OCI-LY7 (cell line): ENCODE measurements around the gene TRAF3. TPM values are rescaled to one million over a fixed set of nuclear protein-coding genes. Genes with fewer than 3 reads are reported as not detected.

Experiments
- BruUV-seq: library from RNA; stranded (reverse); fragments of 400-500 nt; replicated peaks from 2 replicates; lab custom pipeline; 2021; lab: Mats Ljungman, UMichigan
- CTCF ChIA-PET: fragments of 300-600 bp; sonication (Branson Sonifier 250); formaldehyde crosslinking; loops from one replicate; lab custom pipeline; 2022; ENCODE audit warnings: antibody characterized with exemption; ENCODE audit not compliant: unreplicated experiment; lab: Charles Lee
- POLR2A ChIA-PET: fragments of 300-600 bp; sonication (Branson Sonifier 250); formaldehyde crosslinking; loops from one replicate; lab custom pipeline; 2022; ENCODE audit warnings: antibody characterized with exemption; lab: Charles Lee
- DNase-seq: peaks from one replicate; pipeline ENCODE4 v3.0.0-alpha.2; 2015; ENCODE audit warnings: low spot score
- H2AFZ ChIP-seq: fragments of 200-600 bp; sonication (generic), shearing (Covaris generic); 2 replicates; pipeline ENCODE4 v1.6.1; 2014; ENCODE audit warnings: mild to moderate bottlenecking, antibody characterized with exemption, low read length, moderate library complexity
- H3K27ac ChIP-seq: fragments of 200-600 bp; sonication (generic); 2 replicates; pipeline ENCODE4 v1.5.1; 2014; ENCODE audit warnings: mixed run types, low read depth, mild to moderate bottlenecking, moderate library complexity, low read length, inconsistent platforms; ENCODE audit not compliant: poor library complexity, severe bottlenecking
- H3K36me3 ChIP-seq: fragments of 200-600 bp; sonication (generic); 2 replicates; pipeline ENCODE4 v1.6.1; 2014; ENCODE audit warnings: mild to moderate bottlenecking, antibody characterized with exemption, low read length, moderate library complexity, mixed read lengths; ENCODE audit not compliant: insufficient read depth
- H3K4me1 ChIP-seq: fragments of 200-600 bp; sonication (generic); 2 replicates; pipeline ENCODE4 v1.5.1; 2014; ENCODE audit warnings: mild to moderate bottlenecking, low read length; ENCODE audit not compliant: insufficient read depth, poor library complexity, severe bottlenecking
- H3K4me2 ChIP-seq: fragments of 200-600 bp; sonication (generic); 2 replicates; pipeline ENCODE4 v1.6.1; 2014; ENCODE audit warnings: mild to moderate bottlenecking, low read length
- H3K4me3 ChIP-seq: fragments of 200-600 bp; sonication (generic); 2 replicates; pipeline ENCODE4 v1.5.1; 2014; ENCODE audit warnings: mild to moderate bottlenecking, low read depth, low read length; ENCODE audit not compliant: poor library complexity, severe bottlenecking
- H3K79me2 ChIP-seq: fragments of 200-600 bp; sonication (generic); 2 replicates; pipeline ENCODE4 v1.6.1; 2016; ENCODE audit warnings: low read depth, mild to moderate bottlenecking, low read length, moderate library complexity, mixed read lengths; ENCODE audit not compliant: insufficient read depth
- H3K9me2 ChIP-seq: fragments of 200-600 bp; sonication (generic); 2 replicates; pipeline ENCODE4 v1.6.1; 2016; ENCODE audit warnings: mild to moderate bottlenecking, low read length, mixed read lengths; ENCODE audit not compliant: insufficient read depth
- H3K9me3 ChIP-seq: fragments of 200-600 bp; sonication (generic); 2 replicates; pipeline ENCODE4 v1.6.1; 2014; ENCODE audit warnings: mild to moderate bottlenecking, mixed run types, low read length, mixed read lengths
- H4K20me1 ChIP-seq: fragments of 200-600 bp; sonication (generic); 2 replicates; pipeline ENCODE4 v1.6.1; 2014; ENCODE audit warnings: mild to moderate bottlenecking, antibody characterized with exemption, low read length, moderate library complexity, mixed read lengths; ENCODE audit not compliant: insufficient read depth
- EZH2phosphoT487 ChIP-seq: fragments of 200-600 bp; sonication (generic); IDR thresholded peaks from 2 replicates; pipeline ENCODE4 v1.6.1; 2018; ENCODE audit warnings: low read depth, borderline replicate concordance, mild to moderate bottlenecking, mixed run types, antibody characterized with exemption, low read length, moderate library complexity, mixed read lengths
- intact Hi-C: fragments of 100-400 bp; cut with micrococcal nuclease; formaldehyde crosslinking; loops from one replicate; pipeline ENCODE4 v1.10.0; 2022; ENCODE audit not compliant: unreplicated experiment
- total RNA-seq, 2 experiments: library from RNA; depleted of rRNA in 1 of 2; stranded (reverse); fragments of >200 nt in 1 of 2; shearing (Covaris generic) in 1 of 2; gene quantifications; 2 replicates each; pipeline ENCODE4 v1.2.3, GENCODE V29; 2014 to 2022
- TF ChIP-seq, protein P1 (sequence below): fragments of 200-600 bp; sonication (generic); conservative IDR thresholded peaks from 2 replicates; pipeline ENCODE4 v1.5.1; 2014; ENCODE audit warnings: mild to moderate bottlenecking, antibody characterized with exemption, low read length, moderate library complexity, mixed read lengths

Gene TRAF3
- total RNA-seq, 2 experiments from 2014 or later, result 0.82 to 2.9 TPM

DNA sequence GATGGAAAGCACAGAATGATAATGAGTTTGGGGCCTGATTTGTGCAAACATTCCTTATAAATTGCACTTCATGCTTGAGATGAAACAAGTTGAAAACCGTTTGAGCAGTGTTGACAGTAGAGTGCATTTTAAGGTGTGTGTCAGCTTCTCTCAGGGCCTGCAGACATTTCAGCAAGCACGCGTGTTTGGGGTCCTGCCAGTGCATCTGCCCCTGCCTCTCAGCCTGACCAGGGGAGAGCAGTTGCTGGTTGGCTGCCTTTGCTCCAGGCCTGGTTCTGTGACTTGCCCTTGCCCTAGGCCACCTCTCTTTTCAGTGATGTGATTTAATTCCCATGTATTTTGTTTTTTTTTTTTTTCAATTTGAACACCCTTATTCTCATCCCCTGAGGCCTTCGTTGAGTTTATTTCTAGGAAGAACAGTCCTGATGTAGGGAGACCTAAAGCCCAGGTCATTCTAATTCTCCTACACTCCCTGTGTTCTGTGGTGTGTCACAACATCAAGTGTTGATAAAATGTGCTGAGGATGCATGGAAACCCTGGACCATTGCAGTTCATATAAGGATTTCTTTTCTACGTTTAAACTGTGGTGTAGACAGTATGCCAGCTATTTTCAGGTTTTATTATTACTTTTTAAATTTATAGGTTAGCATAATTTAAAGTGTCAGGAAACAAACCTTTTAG is 105.1 kb downstream of the TRAF3 start:
- POLR2A ChIA-PET, result no interaction called here
- DNase-seq, result no peak
- TF ChIP-seq, protein P1, sequence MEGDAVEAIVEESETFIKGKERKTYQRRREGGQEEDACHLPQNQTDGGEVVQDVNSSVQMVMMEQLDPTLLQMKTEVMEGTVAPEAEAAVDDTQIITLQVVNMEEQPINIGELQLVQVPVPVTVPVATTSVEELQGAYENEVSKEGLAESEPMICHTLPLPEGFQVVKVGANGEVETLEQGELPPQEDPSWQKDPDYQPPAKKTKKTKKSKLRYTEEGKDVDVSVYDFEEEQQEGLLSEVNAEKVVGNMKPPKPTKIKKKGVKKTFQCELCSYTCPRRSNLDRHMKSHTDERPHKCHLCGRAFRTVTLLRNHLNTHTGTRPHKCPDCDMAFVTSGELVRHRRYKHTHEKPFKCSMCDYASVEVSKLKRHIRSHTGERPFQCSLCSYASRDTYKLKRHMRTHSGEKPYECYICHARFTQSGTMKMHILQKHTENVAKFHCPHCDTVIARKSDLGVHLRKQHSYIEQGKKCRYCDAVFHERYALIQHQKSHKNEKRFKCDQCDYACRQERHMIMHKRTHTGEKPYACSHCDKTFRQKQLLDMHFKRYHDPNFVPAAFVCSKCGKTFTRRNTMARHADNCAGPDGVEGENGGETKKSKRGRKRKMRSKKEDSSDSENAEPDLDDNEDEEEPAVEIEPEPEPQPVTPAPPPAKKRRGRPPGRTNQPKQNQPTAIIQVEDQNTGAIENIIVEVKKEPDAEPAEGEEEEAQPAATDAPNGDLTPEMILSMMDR, result no peak
- no peak for TF ChIP-seq EZH2phosphoT487
- CTCF ChIA-PET, result no interaction called here
- no peak overlapping the region for H3K4me3 ChIP-seq
- no peaks in the 10 kb centered on the region for H3K9me2 ChIP-seq
- H4K20me1 ChIP-seq, result no peaks in the 10 kb centered on the region
- intact Hi-C loops, result no loop called here
- no peak overlapping the region for H2AFZ ChIP-seq
- H3K4me1 ChIP-seq, result no peaks in the 10 kb centered on the region
- H3K4me2 ChIP-seq, result no peak overlapping the region
- no peak overlapping the region for H3K27ac ChIP-seq
- no peaks in the 10 kb centered on the region for H3K36me3 ChIP-seq
- no peaks in the 10 kb centered on the region for H3K79me2 ChIP-seq
- BruUV-seq, result no TSS peak
- H3K9me3 ChIP-seq, result no peaks in the 10 kb centered on the region

DNA sequence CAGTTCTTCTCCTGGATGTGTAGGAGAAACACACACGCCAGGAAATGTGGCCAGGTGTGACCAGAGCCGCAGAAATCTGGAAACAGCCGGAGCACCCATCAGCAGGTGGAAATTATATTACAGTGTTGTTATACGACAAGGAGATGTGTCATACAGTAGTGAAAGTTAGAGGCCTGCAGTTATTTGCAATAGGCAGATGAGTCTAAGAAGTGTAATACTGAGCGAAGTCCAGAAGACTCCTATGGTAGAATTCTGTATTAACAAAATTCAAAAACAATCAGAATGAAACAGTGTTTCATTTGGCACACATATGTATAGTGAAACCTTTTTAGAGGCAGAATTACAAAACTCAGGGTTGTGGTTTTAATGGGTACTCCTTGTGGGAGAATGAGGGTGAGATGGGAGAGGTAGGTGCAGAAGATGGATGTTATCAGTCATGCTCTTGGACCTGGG is 105.9 kb downstream of the TRAF3 start:
- ChIA-PET POLR2A (no interaction called here), CTCF (no interaction called here)
- intact Hi-C loops, result no loop called here
- Histone ChIP-seq H3K79me2 (no peaks in the 10 kb centered on the region), H3K4me3 (no peak overlapping the region), H3K9me3 (no peaks in the 10 kb centered on the region), H3K9me2 (no peaks in the 10 kb centered on the region), H2AFZ (no peak overlapping the region), H3K27ac (no peak overlapping the region), H4K20me1 (no peaks in the 10 kb centered on the region), H3K4me1 (no peaks in the 10 kb centered on the region), H3K4me2 (no peak overlapping the region), H3K36me3 (no peaks in the 10 kb centered on the region)
- no TSS peak for BruUV-seq
- TF ChIP-seq EZH2phosphoT487, result no peak
- TF ChIP-seq, protein P1, result no peak
- no peak for DNase-seq

DNA sequence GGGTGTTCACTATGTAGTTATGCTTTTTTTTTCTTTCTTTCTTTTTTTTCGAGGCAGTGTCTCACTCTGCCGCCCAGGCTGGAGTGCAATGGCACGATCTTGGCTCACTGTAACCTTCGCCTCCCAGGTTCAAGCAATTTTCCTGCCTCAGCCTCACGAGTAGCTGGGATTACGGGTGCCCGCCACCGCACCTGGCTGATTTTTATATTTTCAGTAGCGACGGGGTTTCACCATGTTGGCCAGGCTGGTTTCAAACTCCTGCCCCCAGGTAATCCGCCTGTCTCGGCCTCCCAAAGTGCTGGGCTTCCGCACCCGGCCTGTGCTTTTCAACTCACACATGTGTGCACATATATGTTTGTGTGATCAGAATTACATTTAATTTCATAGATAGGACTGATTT is 106.3 kb downstream of the TRAF3 start:
- DNase-seq, result no peak
- H4K20me1 ChIP-seq, result no peaks in the 10 kb centered on the region
- no peaks in the 10 kb centered on the region for H3K36me3 ChIP-seq
- CTCF ChIA-PET, result no interaction called here
- H3K4me3 ChIP-seq, result no peak overlapping the region
- no peaks in the 10 kb centered on the region for H3K9me3 ChIP-seq
- no TSS peak for BruUV-seq
- no peaks in the 10 kb centered on the region for H3K4me1 ChIP-seq
- H3K27ac ChIP-seq, result no peak overlapping the region
- intact Hi-C loops, result no loop called here
- no peaks in the 10 kb centered on the region for H3K79me2 ChIP-seq
- no peak overlapping the region for H3K4me2 ChIP-seq
- no peaks in the 10 kb centered on the region for H3K9me2 ChIP-seq
- H2AFZ ChIP-seq, result no peak overlapping the region
- no peak for TF ChIP-seq EZH2phosphoT487
- TF ChIP-seq, protein P1, result no peak
- POLR2A ChIA-PET, result no interaction called here
